PC-9 (cell line): ENCODE data around the gene DICER1. TPM values are rescaled to one million over a fixed set of nuclear protein-coding genes. Genes with fewer than 3 reads are reported as not detected.

ENCODE experiments used
- Bru-seq: library from RNA; stranded (reverse); fragments of 400-500 nt; gene quantifications from one replicate; lab custom pipeline; 2021; lab: Mats Ljungman, UMichigan
- BruChase-seq, 2 experiments: library from RNA; stranded (reverse); fragments of 400-500 nt; gene quantifications; one replicate each; lab custom pipeline; 2021; lab: Mats Ljungman, UMichigan
- BruUV-seq: library from RNA; stranded (reverse); fragments of 400-500 nt; replicated peaks from 2 replicates; lab custom pipeline; 2021; lab: Mats Ljungman, UMichigan
- CTCF ChIA-PET: fragments of 300-600 bp; sonication (Branson Sonifier 250); formaldehyde crosslinking; loops from one replicate; lab custom pipeline; 2022; ENCODE audit warnings: antibody characterized with exemption; lab: Charles Lee
- POLR2A ChIA-PET: fragments of 300-600 bp; sonication (Branson Sonifier 250); formaldehyde crosslinking; loops from one replicate; lab custom pipeline; 2022; ENCODE audit warnings: antibody characterized with exemption; ENCODE audit not compliant: unreplicated experiment; lab: Charles Lee
- DNase-seq, 2 experiments: peaks; one replicate each; pipeline versions ENCODE4 v3.0.0 to v3.0.0-alpha.2; 2015 to 2022; ENCODE audit warnings: mixed read lengths in 1 of 2
- H2AFZ ChIP-seq: fragments of 200-600 bp; sonication (generic); 2 replicates; pipeline ENCODE4 v1.8.1; 2017; ENCODE audit warnings: antibody characterized with exemption
- H3F3A ChIP-seq: fragments of 200-600 bp; sonication (generic); 2 replicates; pipeline ENCODE4 v1.8.1; 2017; ENCODE audit warnings: antibody characterized with exemption, mild to moderate bottlenecking, low read depth; ENCODE audit not compliant: insufficient read depth
- H3K27ac ChIP-seq: fragments of 200-600 bp; sonication (generic); 2 replicates; pipeline ENCODE4 v1.6.1; 2016; ENCODE audit warnings: mixed run types
- H3K27me3 ChIP-seq: fragments of 200-600 bp; sonication (generic); 2 replicates; pipeline ENCODE4 v1.6.1; 2016; ENCODE audit warnings: low read depth, mixed run types; ENCODE audit not compliant: insufficient read depth
- H3K36me3 ChIP-seq: fragments of 200-600 bp; sonication (generic); 2 replicates; pipeline ENCODE4 v1.6.1; 2016; ENCODE audit warnings: low read depth, mixed run types
- H3K4me1 ChIP-seq: fragments of 200-600 bp; sonication (generic); replicated peaks from 2 replicates; pipeline ENCODE4 v1.6.1; 2016; ENCODE audit warnings: mixed run types; ENCODE audit not compliant: insufficient read depth
- H3K4me2 ChIP-seq: fragments of 200-600 bp; sonication (generic); 2 replicates; pipeline ENCODE4 v1.6.1; 2017; ENCODE audit warnings: mixed run types
- H3K4me3 ChIP-seq: fragments of 200-600 bp; sonication (generic); 2 replicates; pipeline ENCODE4 v1.6.1; 2016; ENCODE audit warnings: mixed run types
- H3K79me2 ChIP-seq: fragments of 200-600 bp; sonication (generic); 2 replicates; pipeline ENCODE4 v1.6.1; 2017; ENCODE audit warnings: low read depth, mixed run types
- H3K9me2 ChIP-seq: fragments of 200-600 bp; sonication (generic); 2 replicates; pipeline ENCODE4 v1.8.1; 2017; ENCODE audit warnings: mild to moderate bottlenecking; ENCODE audit not compliant: insufficient read depth
- H3K9me3 ChIP-seq: fragments of 200-600 bp; sonication (generic); 2 replicates; pipeline ENCODE4 v1.8.1; 2016; ENCODE audit warnings: low read depth; ENCODE audit not compliant: insufficient read depth
- H4K20me1 ChIP-seq: fragments of 200-600 bp; sonication (generic); 2 replicates; pipeline ENCODE4 v1.8.1; 2017; ENCODE audit not compliant: insufficient read depth
- EZH2 ChIP-seq: fragments of 200-600 bp; sonication (generic); IDR thresholded peaks from 2 replicates; pipeline ENCODE4 v1.8.0; 2017; ENCODE audit warnings: antibody characterized with exemption, low read depth
- intact Hi-C: fragments of 100-400 bp; cut with micrococcal nuclease; formaldehyde crosslinking; loops from one replicate; pipeline ENCODE4 v1.10.0; 2022; ENCODE audit not compliant: unreplicated experiment
- long read RNA-seq: library from polyadenylated mRNA; stranded (forward); transcript quantifications from one replicate; pipeline ENCODE4 v2.0.0, GENCODE V29; 2022
- total RNA-seq: library from RNA; stranded (reverse); gene quantifications from 2 replicates; pipeline ENCODE4 v1.2.3, GENCODE V29; 2021
- TF ChIP-seq, protein P1 (sequence below): fragments of 200-600 bp; sonication (generic); conservative IDR thresholded peaks from 2 replicates; pipeline ENCODE4 v1.6.1; 2017; ENCODE audit warnings: mixed run types, antibody characterized with exemption, mild to moderate bottlenecking, moderate library complexity

DICER1 gene, protein sequence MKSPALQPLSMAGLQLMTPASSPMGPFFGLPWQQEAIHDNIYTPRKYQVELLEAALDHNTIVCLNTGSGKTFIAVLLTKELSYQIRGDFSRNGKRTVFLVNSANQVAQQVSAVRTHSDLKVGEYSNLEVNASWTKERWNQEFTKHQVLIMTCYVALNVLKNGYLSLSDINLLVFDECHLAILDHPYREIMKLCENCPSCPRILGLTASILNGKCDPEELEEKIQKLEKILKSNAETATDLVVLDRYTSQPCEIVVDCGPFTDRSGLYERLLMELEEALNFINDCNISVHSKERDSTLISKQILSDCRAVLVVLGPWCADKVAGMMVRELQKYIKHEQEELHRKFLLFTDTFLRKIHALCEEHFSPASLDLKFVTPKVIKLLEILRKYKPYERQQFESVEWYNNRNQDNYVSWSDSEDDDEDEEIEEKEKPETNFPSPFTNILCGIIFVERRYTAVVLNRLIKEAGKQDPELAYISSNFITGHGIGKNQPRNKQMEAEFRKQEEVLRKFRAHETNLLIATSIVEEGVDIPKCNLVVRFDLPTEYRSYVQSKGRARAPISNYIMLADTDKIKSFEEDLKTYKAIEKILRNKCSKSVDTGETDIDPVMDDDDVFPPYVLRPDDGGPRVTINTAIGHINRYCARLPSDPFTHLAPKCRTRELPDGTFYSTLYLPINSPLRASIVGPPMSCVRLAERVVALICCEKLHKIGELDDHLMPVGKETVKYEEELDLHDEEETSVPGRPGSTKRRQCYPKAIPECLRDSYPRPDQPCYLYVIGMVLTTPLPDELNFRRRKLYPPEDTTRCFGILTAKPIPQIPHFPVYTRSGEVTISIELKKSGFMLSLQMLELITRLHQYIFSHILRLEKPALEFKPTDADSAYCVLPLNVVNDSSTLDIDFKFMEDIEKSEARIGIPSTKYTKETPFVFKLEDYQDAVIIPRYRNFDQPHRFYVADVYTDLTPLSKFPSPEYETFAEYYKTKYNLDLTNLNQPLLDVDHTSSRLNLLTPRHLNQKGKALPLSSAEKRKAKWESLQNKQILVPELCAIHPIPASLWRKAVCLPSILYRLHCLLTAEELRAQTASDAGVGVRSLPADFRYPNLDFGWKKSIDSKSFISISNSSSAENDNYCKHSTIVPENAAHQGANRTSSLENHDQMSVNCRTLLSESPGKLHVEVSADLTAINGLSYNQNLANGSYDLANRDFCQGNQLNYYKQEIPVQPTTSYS (N-terminal part only)
- 11.2 and 15.1 TPM in 2 replicates for total RNA-seq
- Bru-seq, nascent RNA: percentile 61 among the genes with signal in this experiment
- BruChase-seq, experiment 1, labeled RNA remaining after a 2-hour chase: percentile 66 among the genes with signal in this experiment
- BruChase-seq, experiment 2, labeled RNA remaining after a 6-hour chase: percentile 73 among the genes with signal in this experiment
- long read RNA-seq, partial matches to known transcripts: 2 of 4 reads
- long read RNA-seq, other reads (novel, unspliced or antisense): 2 of 4 reads

DNA sequence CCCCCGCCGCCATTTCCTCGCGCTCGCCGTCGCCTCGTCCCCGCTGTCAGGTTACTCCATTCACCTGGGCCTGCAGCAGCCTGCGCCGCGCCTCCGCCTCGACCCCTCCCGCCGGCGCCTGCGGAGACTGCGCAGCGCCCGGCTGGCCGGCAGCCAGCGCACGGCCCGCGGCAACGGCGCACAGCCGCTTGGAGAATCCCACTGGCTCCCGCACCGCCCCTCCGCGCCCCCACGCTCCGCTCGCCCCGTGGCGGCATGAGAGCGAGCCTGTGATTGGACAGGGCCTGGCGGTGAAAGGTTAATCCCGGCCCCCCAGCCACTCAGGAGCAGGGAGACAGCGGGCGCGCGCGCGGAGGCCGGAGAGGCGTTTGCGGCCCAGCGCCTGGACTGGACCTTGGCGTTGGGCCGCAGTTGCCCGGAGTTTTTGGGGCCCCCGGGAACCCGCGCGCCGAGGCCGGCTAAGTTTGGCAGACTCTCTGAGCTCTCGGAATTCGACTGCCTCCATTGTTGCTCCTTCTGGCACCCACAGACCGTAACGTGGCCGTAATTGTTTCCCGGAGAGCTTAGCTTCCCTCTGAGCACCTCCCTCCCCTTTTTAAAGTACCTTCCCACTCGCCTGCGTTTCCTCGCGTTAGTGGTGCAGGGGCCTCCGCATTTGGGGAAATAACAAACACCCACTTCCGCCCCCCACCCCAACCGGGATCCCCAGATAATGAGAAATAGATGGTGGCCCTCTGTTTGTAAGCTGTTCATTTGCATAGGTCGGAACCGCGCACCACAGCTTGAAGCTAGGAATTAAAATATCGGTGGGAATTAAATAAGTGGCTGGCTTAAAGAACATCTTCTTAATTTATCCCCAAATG, at the start of gene DICER1:
TSS of gene DICER1 (minus strand) at position 203 of the 863 bp plus-strand sequence. CDS start 24,071 bp downstream, outside the sequence.
- Histone ChIP-seq H3K27me3 (no peaks in the 10 kb centered on the region), H4K20me1 (no peaks in the 10 kb centered on the region), H3K4me2 (peak within 1 kb of the TSS; percentile 87), H3K9me3 (no peaks in the 10 kb centered on the region), H3K4me1 (peaks cover 8% of the 10 kb centered on the region; the same call in 1 of the 2 replicates), H3K9me2 (no peaks in the 10 kb centered on the region), H3K4me3 (peak within 1 kb of the TSS; percentile 88), H2AFZ (peak within 1 kb of the TSS; percentile 89), H3F3A (no peaks in the 10 kb centered on the region), H3K36me3 (no peaks in the 10 kb centered on the region), H3K27ac (peak within 1 kb of the TSS; percentile 82), H3K79me2 (peaks cover 50% of the 10 kb centered on the region)
- CTCF ChIA-PET: interaction anchor here (0.6 kb wide), 1 partner anchor 351 kb away, joined by 3 read pairs; no protein-coding TSS in a partner anchor
- TSS peak; percentile 47 for BruUV-seq
- intact Hi-C loops: no loop called here
- DNase-seq: peak; percentile 72 to 85
- TF ChIP-seq, protein P1, sequence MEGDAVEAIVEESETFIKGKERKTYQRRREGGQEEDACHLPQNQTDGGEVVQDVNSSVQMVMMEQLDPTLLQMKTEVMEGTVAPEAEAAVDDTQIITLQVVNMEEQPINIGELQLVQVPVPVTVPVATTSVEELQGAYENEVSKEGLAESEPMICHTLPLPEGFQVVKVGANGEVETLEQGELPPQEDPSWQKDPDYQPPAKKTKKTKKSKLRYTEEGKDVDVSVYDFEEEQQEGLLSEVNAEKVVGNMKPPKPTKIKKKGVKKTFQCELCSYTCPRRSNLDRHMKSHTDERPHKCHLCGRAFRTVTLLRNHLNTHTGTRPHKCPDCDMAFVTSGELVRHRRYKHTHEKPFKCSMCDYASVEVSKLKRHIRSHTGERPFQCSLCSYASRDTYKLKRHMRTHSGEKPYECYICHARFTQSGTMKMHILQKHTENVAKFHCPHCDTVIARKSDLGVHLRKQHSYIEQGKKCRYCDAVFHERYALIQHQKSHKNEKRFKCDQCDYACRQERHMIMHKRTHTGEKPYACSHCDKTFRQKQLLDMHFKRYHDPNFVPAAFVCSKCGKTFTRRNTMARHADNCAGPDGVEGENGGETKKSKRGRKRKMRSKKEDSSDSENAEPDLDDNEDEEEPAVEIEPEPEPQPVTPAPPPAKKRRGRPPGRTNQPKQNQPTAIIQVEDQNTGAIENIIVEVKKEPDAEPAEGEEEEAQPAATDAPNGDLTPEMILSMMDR: no peak
- TF ChIP-seq EZH2: no peak
- POLR2A ChIA-PET: interaction anchor here (0.6 kb wide), 1 partner anchor 12 kb away, joined by 4 read pairs; no protein-coding TSS in a partner anchor

DNA sequence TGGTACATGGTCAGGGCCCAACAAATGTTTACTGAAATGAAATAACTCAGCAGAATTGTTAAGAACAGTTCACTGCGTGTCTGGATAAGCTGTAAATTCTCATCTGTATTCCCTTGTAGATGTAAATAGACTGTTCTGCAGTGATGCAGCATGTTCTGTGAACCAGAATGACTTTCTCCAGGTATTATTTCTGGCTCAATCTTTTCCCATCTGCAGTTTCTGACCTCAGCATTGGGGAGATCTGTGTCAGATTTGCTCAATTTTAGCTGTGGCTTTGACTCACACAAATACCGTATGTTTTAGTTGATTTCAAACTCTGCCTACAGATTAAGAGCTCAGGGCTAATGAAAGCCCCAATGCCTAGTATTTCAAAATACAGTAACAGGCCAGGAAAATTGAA, 49.2 kb upstream of the DICER1 start:
- Histone ChIP-seq H3K4me2 (no peak overlapping the region), H3K27me3 (no peaks in the 10 kb centered on the region), H3F3A (no peaks in the 10 kb centered on the region), H4K20me1 (no peaks in the 10 kb centered on the region), H2AFZ (no peak overlapping the region), H3K9me2 (no peaks in the 10 kb centered on the region), H3K79me2 (no peaks in the 10 kb centered on the region), H3K4me3 (no peak overlapping the region), H3K9me3 (no peaks in the 10 kb centered on the region), H3K36me3 (no peaks in the 10 kb centered on the region), H3K27ac (no peak overlapping the region), H3K4me1 (no peaks in the 10 kb centered on the region)
- intact Hi-C loops: no loop called here
- POLR2A ChIA-PET: no interaction called here
- DNase-seq: no peak
- no peak for TF ChIP-seq EZH2
- TF ChIP-seq, protein P1: no peak
- no TSS peak for BruUV-seq
- CTCF ChIA-PET: no interaction called here
